Loucy (cell line): ENCODE measurements around the gene CDKN2C.

ENCODE experiments used
- H2AFZ ChIP-seq: fragments of 200-600 bp; sonication (generic); 2 replicates; pipeline ENCODE4 v1.6.0; 2016; ENCODE audit warnings: antibody characterized with exemption, mild to moderate bottlenecking, low read length, moderate library complexity
- H3F3A ChIP-seq: fragments of 200-600 bp; 2 replicates; pipeline ENCODE4 v1.6.0; 2016; ENCODE audit warnings: antibody characterized with exemption, low read depth, mild to moderate bottlenecking
- H3K27me3 ChIP-seq: fragments of 200-600 bp; sonication (generic); 2 replicates; pipeline ENCODE4 v1.6.1; 2014; ENCODE audit warnings: low read length, mild to moderate bottlenecking; ENCODE audit not compliant: insufficient read depth, poor library complexity, severe bottlenecking
- H3K36me3 ChIP-seq: fragments of 200-600 bp; sonication (generic); 2 replicates; pipeline ENCODE4 v1.6.1; 2016; ENCODE audit warnings: low read length; ENCODE audit not compliant: insufficient read depth
- H3K4me1 ChIP-seq: fragments of 200-600 bp; sonication (generic); 2 replicates; pipeline ENCODE4 v1.5.1; 2014; ENCODE audit warnings: low read length, mild to moderate bottlenecking; ENCODE audit not compliant: insufficient read depth, poor library complexity, severe bottlenecking
- H3K4me2 ChIP-seq: fragments of 200-600 bp; sonication (generic); 2 replicates; pipeline ENCODE4 v1.6.0; 2014; ENCODE audit warnings: antibody characterized with exemption, low read length, low read depth, mild to moderate bottlenecking; ENCODE audit not compliant: poor library complexity, severe bottlenecking
- H3K4me3 ChIP-seq: fragments of 200-600 bp; sonication (generic); 2 replicates; pipeline ENCODE4 v1.5.1; 2014; ENCODE audit warnings: low read length, mild to moderate bottlenecking, mixed read lengths; ENCODE audit not compliant: poor library complexity, severe bottlenecking
- H3K79me2 ChIP-seq: fragments of 200-600 bp; sonication (generic); 2 replicates; pipeline ENCODE4 v1.6.1; 2014; ENCODE audit warnings: low read length; ENCODE audit not compliant: insufficient read depth
- H3K9ac ChIP-seq: fragments of 200-600 bp; sonication (generic); 2 replicates; pipeline ENCODE4 v1.6.0; 2014; ENCODE audit warnings: mild to moderate bottlenecking, low read depth, low read length, moderate library complexity; ENCODE audit not compliant: poor library complexity, severe bottlenecking
- H3K9me2 ChIP-seq: fragments of 200-600 bp; sonication (generic); replicated peaks from 2 replicates; pipeline ENCODE4 v1.6.1; 2016; ENCODE audit warnings: low read depth, low read length, mixed read lengths
- H3K9me3 ChIP-seq: fragments of 200-600 bp; sonication (generic); 2 replicates; pipeline ENCODE4 v1.6.1; 2014; ENCODE audit warnings: mild to moderate bottlenecking, antibody characterized with exemption, low read length, low read depth; ENCODE audit not compliant: insufficient read depth
- H4K20me1 ChIP-seq: fragments of 200-600 bp; sonication (generic); 2 replicates; pipeline ENCODE4 v1.6.0; 2014; ENCODE audit warnings: antibody characterized with exemption, low read length, mild to moderate bottlenecking; ENCODE audit not compliant: insufficient read depth, poor library complexity, severe bottlenecking
- CTCF ChIP-seq: fragments of 200-600 bp; sonication (generic); conservative IDR thresholded peaks from 2 replicates; pipeline ENCODE4 v1.5.1; 2014; ENCODE audit warnings: mild to moderate bottlenecking, antibody characterized with exemption, low read length
- EZH2phosphoT487 ChIP-seq: fragments of 200-600 bp; IDR thresholded peaks from 2 replicates; pipeline ENCODE4 v1.6.1; 2018; ENCODE audit warnings: antibody characterized with exemption, mild to moderate bottlenecking, moderate library complexity, borderline replicate concordance

The CDKN2C gene

GRCh38 chr1:51009381-51009780 is 39.3 kb downstream of the CDKN2C start:
- TF ChIP-seq EZH2phosphoT487: no peak
- TF ChIP-seq CTCF: no peak
- H3K9me2 ChIP-seq: no peaks in the 10 kb centered on the region
- no peaks in the 10 kb centered on the region for H4K20me1 ChIP-seq
- H3K4me3 ChIP-seq: no peak overlapping the region
- no peak overlapping the region for H3K4me2 ChIP-seq
- H3K79me2 ChIP-seq: no peaks in the 10 kb centered on the region
- H3K36me3 ChIP-seq: no peaks in the 10 kb centered on the region
- no peaks in the 10 kb centered on the region for H3K27me3 ChIP-seq
- H3K9me3 ChIP-seq: no peaks in the 10 kb centered on the region
- no peak overlapping the region for H3K9ac ChIP-seq
- H2AFZ ChIP-seq: no peak overlapping the region; the same call in 1 of the 2 replicates
- no peaks in the 10 kb centered on the region for H3K4me1 ChIP-seq
- H3F3A ChIP-seq: no peaks in the 10 kb centered on the region

GRCh38 chr1:51014878-51015277 is 44.8 kb downstream of the CDKN2C start:
- no peak overlapping the region for H2AFZ ChIP-seq
- H3K4me1 ChIP-seq: no peaks in the 10 kb centered on the region
- H3K9ac ChIP-seq: no peak overlapping the region
- H3K36me3 ChIP-seq: no peaks in the 10 kb centered on the region
- H3F3A ChIP-seq: no peaks in the 10 kb centered on the region
- no peaks in the 10 kb centered on the region for H3K27me3 ChIP-seq
- H3K9me3 ChIP-seq: no peaks in the 10 kb centered on the region
- no peaks in the 10 kb centered on the region for H3K79me2 ChIP-seq
- H4K20me1 ChIP-seq: no peaks in the 10 kb centered on the region
- no peaks in the 10 kb centered on the region for H3K9me2 ChIP-seq
- H3K4me3 ChIP-seq: no peak overlapping the region
- TF ChIP-seq EZH2phosphoT487 (no peak), CTCF (no peak)
- no peak overlapping the region for H3K4me2 ChIP-seq

GRCh38 chr1:51019811-51020210 is 49.8 kb downstream of the CDKN2C start:
- TF ChIP-seq CTCF (no peak), EZH2phosphoT487 (no peak)
- Histone ChIP-seq H3F3A (no peaks in the 10 kb centered on the region), H3K9ac (no peak overlapping the region), H3K4me1 (no peaks in the 10 kb centered on the region), H3K79me2 (no peaks in the 10 kb centered on the region), H4K20me1 (no peaks in the 10 kb centered on the region), H3K27me3 (no peaks in the 10 kb centered on the region), H3K9me3 (peaks cover 2% of the 10 kb centered on the region; the same call in 1 of the 2 replicates), H3K4me3 (no peak overlapping the region), H2AFZ (no peak overlapping the region), H3K36me3 (no peaks in the 10 kb centered on the region), H3K9me2 (no peaks in the 10 kb centered on the region), H3K4me2 (no peak overlapping the region)
